Panc1 (cell line): Measurements from ENCODE around the gene TRAF4.

Experiments
- POLR2AphosphoS5 ChIP-seq: IDR thresholded peaks from 2 replicates; pipeline ENCODE4 v1.6.1; 2012; ENCODE audit warnings: mild to moderate bottlenecking, low read depth, low read length, moderate library complexity
- TF ChIP-seq, protein P1 (sequence below): fragments of 450-650 bp; IDR thresholded peaks from 2 replicates; pipeline ENCODE4 v1.5.1; 2017; ENCODE audit warnings: mild to moderate bottlenecking

DNA sequence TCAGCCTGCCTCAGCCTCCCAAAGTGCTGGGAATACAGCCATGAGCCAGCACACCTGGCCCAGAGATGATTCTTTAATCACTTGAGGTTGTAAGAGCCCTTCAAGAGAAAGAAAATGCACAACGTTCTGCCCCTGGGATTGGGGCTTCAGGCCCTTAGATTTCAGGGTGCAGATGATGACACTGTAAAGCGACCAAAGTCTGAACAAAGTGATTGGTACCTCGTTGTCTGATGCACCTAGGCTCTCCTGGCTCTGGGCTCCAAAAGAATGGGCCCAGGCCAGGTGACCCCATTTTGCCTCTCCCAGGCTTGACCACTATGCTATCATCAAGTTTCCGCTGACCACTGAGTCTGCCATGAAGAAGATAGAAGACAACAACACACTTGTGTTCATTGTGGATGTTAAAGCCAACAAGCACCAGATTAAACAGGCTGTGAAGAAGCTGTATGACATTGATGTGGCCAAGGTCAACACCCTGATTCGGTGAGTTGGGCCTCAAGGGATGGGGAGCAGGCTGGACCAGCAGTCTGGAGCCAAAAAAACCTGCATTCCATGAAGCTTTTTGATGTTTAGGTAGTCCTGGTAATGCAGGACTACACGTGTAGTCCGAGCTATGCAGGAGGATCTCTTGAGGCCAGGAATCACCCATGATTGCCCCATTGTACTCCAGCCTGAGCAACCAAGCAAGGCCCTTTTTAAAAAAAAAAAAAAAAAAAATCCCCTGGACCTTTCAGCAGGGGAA, 21.2 kb upstream of the TRAF4 start:
- TF ChIP-seq, protein P1, sequence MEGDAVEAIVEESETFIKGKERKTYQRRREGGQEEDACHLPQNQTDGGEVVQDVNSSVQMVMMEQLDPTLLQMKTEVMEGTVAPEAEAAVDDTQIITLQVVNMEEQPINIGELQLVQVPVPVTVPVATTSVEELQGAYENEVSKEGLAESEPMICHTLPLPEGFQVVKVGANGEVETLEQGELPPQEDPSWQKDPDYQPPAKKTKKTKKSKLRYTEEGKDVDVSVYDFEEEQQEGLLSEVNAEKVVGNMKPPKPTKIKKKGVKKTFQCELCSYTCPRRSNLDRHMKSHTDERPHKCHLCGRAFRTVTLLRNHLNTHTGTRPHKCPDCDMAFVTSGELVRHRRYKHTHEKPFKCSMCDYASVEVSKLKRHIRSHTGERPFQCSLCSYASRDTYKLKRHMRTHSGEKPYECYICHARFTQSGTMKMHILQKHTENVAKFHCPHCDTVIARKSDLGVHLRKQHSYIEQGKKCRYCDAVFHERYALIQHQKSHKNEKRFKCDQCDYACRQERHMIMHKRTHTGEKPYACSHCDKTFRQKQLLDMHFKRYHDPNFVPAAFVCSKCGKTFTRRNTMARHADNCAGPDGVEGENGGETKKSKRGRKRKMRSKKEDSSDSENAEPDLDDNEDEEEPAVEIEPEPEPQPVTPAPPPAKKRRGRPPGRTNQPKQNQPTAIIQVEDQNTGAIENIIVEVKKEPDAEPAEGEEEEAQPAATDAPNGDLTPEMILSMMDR = no peak
- TF ChIP-seq POLR2AphosphoS5 = no peak
